SJCRH30 (cell line): Measurements from ENCODE around the gene LRRFIP2. TPM values are rescaled to one million over a fixed set of nuclear protein-coding genes. Genes with fewer than 3 reads are reported as not detected.
"Not testable (repeated sequence)": the region's sequence is repeated elsewhere in the genome, so short reads cannot be mapped to it uniquely, and the experiment has no call there.

ENCODE experiments used
- DNase-seq, 2 experiments: peaks; one replicate each; pipeline ENCODE4 v3.0.0-alpha.2; 2015 to 2020
- H3K27ac ChIP-seq: fragments of 250-450 bp; sonication (Bioruptor Pico); 2 replicates; pipeline ENCODE4 v1.5.1; 2020; ENCODE audit warnings: mild to moderate bottlenecking, moderate library complexity
- H3K27me3 ChIP-seq: fragments of 250-450 bp; sonication (Bioruptor Pico); 2 replicates; pipeline ENCODE4 v1.5.1; 2020; ENCODE audit warnings: mild to moderate bottlenecking, moderate library complexity
- H3K36me3 ChIP-seq: fragments of 250-450 bp; sonication (Bioruptor Pico); 2 replicates; pipeline ENCODE4 v1.5.1; 2020; ENCODE audit warnings: mild to moderate bottlenecking, moderate library complexity
- H3K4me1 ChIP-seq: fragments of 250-450 bp; sonication (Bioruptor Pico); 2 replicates; pipeline ENCODE4 v1.5.1; 2020; ENCODE audit warnings: mild to moderate bottlenecking, moderate library complexity
- H3K4me3 ChIP-seq: fragments of 250-450 bp; sonication (Bioruptor Pico); 2 replicates; pipeline ENCODE4 v1.5.1; 2020; ENCODE audit warnings: mild to moderate bottlenecking, moderate library complexity
- H3K9me3 ChIP-seq: fragments of 250-450 bp; sonication (Bioruptor Pico); replicated peaks from 2 replicates; pipeline ENCODE4 v1.5.1; 2020; ENCODE audit warnings: mild to moderate bottlenecking, moderate library complexity
- total RNA-seq: library from RNA; depleted of rRNA; stranded (reverse); fragments of >200 nt; shearing (Covaris generic); gene quantifications from 2 replicates; pipeline ENCODE4 v1.2.3, GENCODE V29; 2014; rRNA removed

LRRFIP2 gene, protein sequence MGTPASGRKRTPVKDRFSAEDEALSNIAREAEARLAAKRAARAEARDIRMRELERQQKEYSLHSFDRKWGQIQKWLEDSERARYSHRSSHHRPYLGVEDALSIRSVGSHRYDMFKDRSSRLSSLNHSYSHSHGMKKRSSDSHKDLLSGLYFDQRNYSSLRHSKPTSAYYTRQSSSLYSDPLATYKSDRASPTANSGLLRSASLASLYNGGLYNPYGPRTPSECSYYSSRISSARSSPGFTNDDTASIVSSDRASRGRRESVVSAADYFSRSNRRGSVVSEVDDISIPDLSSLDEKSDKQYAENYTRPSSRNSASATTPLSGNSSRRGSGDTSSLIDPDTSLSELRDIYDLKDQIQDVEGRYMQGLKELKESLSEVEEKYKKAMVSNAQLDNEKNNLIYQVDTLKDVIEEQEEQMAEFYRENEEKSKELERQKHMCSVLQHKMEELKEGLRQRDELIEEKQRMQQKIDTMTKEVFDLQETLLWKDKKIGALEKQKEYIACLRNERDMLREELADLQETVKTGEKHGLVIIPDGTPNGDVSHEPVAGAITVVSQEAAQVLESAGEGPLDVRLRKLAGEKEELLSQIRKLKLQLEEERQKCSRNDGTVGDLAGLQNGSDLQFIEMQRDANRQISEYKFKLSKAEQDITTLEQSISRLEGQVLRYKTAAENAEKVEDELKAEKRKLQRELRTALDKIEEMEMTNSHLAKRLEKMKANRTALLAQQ
- total RNA-seq = 29.1 and 34.5 TPM in 2 replicates

DNA sequence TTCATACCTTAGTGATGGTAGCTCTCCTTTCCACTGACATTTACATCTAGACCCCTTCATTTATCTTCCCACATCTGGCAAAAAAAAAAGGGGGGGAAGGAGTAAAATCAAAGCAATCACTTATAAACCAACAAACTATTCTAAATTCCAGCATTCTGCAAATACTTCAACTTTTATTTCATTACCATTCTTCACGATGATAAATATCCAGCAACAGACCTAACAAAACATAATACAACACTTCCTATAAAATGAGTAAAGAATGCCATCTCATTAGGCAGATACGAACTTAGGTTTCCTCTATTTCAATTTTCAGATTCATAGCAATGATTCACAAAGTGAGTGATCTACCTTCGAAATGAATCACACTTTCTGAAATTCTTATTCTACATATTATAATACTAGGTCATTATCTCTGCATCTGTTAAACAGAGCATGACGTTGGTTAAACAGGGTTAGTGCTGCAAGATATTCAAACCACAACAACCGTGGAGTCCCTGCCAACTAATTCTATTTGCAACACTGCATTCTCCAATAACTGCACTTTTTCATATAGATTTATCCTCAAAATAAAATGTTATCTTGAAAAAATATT lies at the start of gene LRRFIP2:
TSS of gene LRRFIP2 (minus strand) at position 51 of the 595 bp plus-strand sequence. CDS start 25,599 bp downstream, outside the sequence.
- peak within 1 kb of the TSS; percentile 96 for H3K27ac ChIP-seq
- H3K27me3 ChIP-seq = no peaks in the 10 kb centered on the region
- DNase-seq = no peak
- H3K9me3 ChIP-seq = no peaks in the 10 kb centered on the region
- H3K4me1 ChIP-seq = no peaks in the 10 kb centered on the region
- peaks cover 5% of the 10 kb centered on the region; the same call in 1 of the 2 replicates for H3K36me3 ChIP-seq
- H3K4me3 ChIP-seq = peak within 1 kb of the TSS; percentile 98

DNA sequence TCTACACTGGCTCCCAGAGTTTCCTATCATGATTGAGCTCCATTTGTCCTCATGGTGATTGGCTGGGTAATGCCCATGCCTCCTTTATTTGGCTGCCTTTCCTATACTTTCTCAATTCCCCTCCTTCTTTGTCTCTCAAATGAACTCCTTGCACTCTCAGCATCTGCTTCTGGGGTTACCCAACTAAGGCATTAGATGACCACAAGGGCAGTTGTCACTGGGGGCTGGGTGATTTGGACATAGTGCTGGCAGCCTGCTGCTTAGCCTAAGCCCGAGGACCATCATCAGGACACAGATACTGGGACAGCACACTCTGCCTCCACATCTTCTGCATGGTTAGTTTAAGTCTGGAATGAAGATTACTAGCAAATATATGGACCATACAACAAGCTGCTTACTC lies 49.2 kb upstream of the LRRFIP2 start:
- Histone ChIP-seq H3K9me3 (no peaks in the 10 kb centered on the region), H3K36me3 (no peaks in the 10 kb centered on the region), H3K4me3 (no peak overlapping the region), H3K4me1 (peaks cover 7% of the 10 kb centered on the region; the same call in 1 of the 2 replicates), H3K27me3 (no peaks in the 10 kb centered on the region), H3K27ac (no peak overlapping the region)
- no peak for DNase-seq

DNA sequence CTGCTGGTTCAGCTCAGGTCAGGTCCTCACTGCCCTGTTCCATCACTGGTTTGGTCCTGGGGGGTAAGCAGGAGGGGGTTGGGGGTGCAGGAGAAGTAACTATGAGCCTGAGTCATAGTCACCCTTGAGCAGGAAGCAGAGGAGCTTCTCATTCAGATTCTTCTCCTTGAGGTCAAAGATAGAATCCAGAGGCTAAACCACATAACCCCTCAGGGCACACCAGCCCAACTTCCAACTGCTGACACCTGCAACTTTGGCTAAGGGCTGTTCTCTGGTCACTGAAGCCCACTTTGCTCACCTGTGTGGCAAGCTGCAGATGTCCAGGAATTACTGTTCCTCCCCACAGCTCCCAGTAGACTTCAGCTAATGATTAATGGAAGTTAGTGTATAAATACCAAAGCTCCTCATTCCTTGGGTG lies 48.8 kb upstream of the LRRFIP2 start:
- no peaks in the 10 kb centered on the region for H3K9me3 ChIP-seq
- DNase-seq = peak in 1 of 2 experiments; percentile 18
- H3K27ac ChIP-seq = no peak overlapping the region
- no peak overlapping the region for H3K4me3 ChIP-seq
- H3K36me3 ChIP-seq = no peaks in the 10 kb centered on the region
- peaks cover 7% of the 10 kb centered on the region; the same call in 1 of the 2 replicates for H3K4me1 ChIP-seq
- no peaks in the 10 kb centered on the region for H3K27me3 ChIP-seq

DNA sequence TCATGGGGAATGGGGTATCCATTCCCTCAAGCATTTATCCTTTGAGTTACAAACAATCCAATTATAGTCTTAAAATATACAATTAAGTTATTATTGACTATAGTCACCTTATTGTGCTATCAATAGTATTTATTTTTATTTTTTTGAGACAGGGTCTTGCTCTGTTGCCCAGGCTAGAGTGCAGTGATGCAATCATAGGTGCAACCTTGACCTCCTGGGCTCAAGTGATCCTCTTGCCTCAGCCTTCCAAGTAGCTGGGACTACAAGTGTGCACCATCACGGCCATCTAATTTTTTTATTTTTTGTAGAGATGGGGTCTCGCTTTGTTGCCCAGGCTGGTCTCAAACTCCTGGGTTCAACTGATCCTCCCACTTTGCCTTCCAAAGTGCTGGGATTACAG lies 48.2 kb upstream of the LRRFIP2 start:
- H3K36me3 ChIP-seq, H3K9me3 ChIP-seq, H3K4me1 ChIP-seq, DNase-seq, H3K4me3 ChIP-seq, H3K27ac ChIP-seq, H3K27me3 ChIP-seq: not testable (repeated sequence)

DNA sequence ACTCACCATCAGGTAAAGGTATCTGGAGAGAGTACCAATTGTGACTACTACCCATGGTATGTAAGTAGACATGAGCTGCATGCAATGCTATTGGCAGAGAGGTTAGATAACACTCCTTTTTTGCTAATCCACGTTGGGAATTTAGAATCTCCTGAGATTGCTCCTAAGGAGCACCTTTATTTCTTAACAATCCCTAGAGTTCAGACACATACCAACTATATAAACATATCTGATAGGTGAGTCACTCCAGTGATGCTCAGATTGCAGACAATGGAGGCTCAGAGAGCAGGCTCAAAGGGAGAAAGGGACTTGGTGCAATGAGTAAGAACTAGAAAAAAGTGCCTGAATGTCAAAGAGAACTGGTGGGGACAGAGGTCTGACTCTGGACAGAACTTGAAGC lies 47.0 kb upstream of the LRRFIP2 start:
- Histone ChIP-seq H3K36me3 (no peaks in the 10 kb centered on the region), H3K4me3 (no peak overlapping the region), H3K4me1 (peaks cover 7% of the 10 kb centered on the region; the same call in 1 of the 2 replicates), H3K27me3 (no peaks in the 10 kb centered on the region), H3K9me3 (no peaks in the 10 kb centered on the region), H3K27ac (no peak overlapping the region)
- peak in 1 of 2 experiments; percentile 17 for DNase-seq

DNA sequence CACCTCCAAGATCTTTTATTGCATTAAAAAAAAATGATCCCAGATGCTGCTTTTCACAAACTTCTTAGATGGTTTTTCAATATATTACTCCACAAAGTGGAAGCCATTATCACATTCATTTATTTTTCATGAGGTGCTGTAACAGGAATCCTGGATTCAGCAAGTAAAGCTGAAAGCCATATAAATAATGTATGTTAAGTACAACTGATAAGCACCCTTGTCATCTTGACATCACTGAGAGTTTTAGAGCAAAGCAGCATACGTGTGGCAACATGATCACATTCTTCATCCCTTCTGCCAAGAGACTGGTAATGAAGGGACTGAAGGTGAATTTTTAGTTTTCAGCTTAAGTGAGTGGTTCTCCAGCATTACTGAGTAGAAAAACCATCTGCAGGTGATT lies 44.9 kb upstream of the LRRFIP2 start:
- Histone ChIP-seq H3K4me3 (no peak overlapping the region), H3K36me3 (no peaks in the 10 kb centered on the region), H3K27ac (no peak overlapping the region), H3K4me1 (peaks cover 7% of the 10 kb centered on the region; the same call in 1 of the 2 replicates), H3K9me3 (no peaks in the 10 kb centered on the region), H3K27me3 (no peaks in the 10 kb centered on the region)
- DNase-seq = no peak

DNA sequence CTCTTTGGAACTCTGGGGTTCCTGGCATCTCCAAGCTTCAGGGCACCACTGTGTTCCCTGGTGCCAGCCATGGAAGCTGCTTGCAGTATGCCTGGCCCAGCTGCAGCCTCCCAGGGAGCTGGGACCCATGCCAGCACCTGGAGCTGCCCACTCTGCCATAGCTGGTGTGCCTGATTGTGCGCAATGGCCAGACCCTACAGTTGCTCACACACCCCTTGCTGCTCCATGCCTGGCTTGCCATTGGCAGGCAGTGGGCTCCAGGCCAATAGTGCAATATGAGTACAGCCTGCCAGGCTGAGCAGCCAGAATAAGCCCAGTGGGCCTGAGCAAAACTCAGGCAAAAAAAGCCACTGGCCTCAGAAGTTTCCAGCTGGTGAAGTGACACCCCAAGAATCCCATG lies 43.8 kb upstream of the LRRFIP2 start:
- Histone ChIP-seq H3K4me3 (no peak overlapping the region), H3K27ac (no peak overlapping the region), H3K27me3 (no peaks in the 10 kb centered on the region), H3K36me3 (no peaks in the 10 kb centered on the region), H3K4me1 (peaks cover 7% of the 10 kb centered on the region; the same call in 1 of the 2 replicates), H3K9me3 (no peaks in the 10 kb centered on the region)
- DNase-seq = no peak

DNA sequence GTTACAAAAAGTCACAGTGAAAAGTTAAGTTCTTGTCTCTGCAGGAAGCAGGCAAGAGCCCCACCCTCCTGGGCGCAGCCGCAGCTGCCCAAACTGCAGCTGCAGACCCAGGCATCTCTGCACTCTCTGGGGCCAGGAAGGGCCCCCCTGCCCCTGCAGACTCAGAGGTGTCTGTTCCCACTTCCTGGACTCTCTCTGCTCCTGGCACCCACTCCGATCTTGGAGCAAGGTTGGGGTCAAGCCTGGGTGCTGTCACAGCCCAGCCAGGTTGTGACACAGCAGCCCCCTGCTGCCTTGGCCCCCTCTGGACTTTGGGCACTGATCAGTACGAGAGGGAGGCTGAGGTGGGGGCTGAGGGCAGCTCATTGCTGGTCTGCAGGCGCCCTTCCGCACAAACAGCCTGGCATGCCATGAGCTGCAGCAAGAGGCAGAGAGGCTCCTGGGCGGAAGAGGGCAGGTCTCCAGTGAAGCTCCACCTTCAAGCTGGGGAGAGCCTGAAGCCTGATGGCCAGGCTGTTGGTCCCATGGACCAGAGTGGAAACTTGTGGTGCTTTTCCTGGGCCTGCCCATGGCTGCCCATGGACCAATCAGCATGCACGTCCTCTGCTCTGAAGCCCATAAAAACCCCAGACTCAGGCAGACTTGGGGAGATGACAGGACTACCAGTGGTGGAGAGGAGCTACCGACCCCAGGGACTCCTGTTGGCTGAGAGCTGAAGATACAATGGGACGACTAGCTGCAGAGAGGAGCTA lies 42.9 kb upstream of the LRRFIP2 start:
- DNase-seq = no peak
- Histone ChIP-seq H3K4me3 (no peak overlapping the region), H3K27me3 (no peaks in the 10 kb centered on the region), H3K27ac (no peak overlapping the region), H3K9me3 (no peaks in the 10 kb centered on the region), H3K36me3 (no peaks in the 10 kb centered on the region), H3K4me1 (peaks cover 2% of the 10 kb centered on the region; the same call in 1 of the 2 replicates)

DNA sequence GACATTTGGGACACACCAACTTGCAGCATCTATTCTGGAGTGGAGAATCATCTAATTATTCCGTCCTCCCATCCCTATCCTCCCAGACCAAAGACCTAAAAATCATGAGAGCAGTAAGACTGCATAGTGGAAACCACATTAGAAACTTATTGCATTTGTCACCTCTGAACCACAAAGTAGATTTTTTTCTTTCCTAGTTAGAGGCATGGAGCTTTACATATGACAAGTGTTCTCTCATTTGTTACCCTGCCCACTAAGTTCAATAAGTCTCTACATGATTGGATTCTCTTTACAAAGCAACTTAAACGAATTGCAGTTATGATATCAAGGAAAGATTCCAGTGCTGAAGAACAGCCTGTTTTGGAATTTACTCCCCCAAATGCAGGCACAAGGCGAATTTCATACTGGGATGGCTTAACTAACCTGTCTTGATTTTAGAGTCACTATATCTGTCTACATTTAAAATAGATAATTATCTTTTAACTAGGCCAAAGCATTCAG lies 42.3 kb upstream of the LRRFIP2 start:
- DNase-seq = no peak
- no peak overlapping the region for H3K4me3 ChIP-seq
- H3K27me3 ChIP-seq = no peaks in the 10 kb centered on the region
- peaks cover 2% of the 10 kb centered on the region; the same call in 1 of the 2 replicates for H3K4me1 ChIP-seq
- no peaks in the 10 kb centered on the region for H3K9me3 ChIP-seq
- H3K36me3 ChIP-seq = no peaks in the 10 kb centered on the region
- no peak overlapping the region for H3K27ac ChIP-seq

DNA sequence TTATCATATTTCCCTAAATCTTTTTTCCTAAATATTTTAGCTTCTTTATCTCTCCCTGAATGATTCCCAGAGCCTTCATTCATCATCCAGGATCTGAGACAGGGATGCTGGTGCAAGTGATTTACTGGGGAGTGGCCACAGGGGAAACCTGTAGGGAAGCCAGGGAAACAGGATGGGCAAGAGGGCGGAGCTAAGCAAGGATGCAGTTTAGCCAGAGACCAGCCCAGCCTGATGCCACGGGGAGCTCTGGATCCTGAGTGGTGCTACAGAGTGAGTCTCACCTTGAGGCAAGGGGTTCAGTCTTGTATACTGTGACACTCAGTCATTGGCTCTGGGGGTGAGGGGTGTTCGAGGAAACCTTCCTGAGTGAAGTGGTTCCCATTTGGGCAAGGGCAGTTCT lies 39.7 kb upstream of the LRRFIP2 start:
- no peak for DNase-seq
- H3K27me3 ChIP-seq = no peaks in the 10 kb centered on the region
- no peak overlapping the region for H3K4me3 ChIP-seq
- H3K36me3 ChIP-seq = no peaks in the 10 kb centered on the region
- no peak overlapping the region for H3K27ac ChIP-seq
- no peaks in the 10 kb centered on the region for H3K4me1 ChIP-seq
- H3K9me3 ChIP-seq = no peaks in the 10 kb centered on the region

DNA sequence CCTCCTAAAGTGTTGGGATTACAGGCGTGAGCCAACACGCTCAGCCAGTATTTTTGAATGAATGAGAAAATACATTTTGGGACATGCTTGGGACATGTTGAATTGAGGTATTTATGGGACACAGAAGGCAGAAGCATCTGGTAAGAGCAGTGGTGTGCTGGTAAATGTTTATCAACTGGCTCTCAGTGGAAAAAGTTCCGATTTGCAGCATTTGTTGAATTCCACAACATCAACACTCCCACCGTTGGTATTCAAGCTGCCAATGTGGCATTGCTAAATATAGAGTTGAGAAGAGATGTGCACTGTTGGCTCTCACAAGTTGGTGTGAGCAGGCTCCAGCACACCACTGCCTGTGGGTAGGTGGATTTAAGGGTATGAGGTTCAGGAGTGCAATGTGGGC lies 35.8 kb upstream of the LRRFIP2 start:
- Histone ChIP-seq H3K36me3 (no peaks in the 10 kb centered on the region), H3K9me3 (no peaks in the 10 kb centered on the region), H3K4me1 (no peaks in the 10 kb centered on the region), H3K27ac (no peak overlapping the region), H3K4me3 (no peak overlapping the region), H3K27me3 (no peaks in the 10 kb centered on the region)
- no peak for DNase-seq

DNA sequence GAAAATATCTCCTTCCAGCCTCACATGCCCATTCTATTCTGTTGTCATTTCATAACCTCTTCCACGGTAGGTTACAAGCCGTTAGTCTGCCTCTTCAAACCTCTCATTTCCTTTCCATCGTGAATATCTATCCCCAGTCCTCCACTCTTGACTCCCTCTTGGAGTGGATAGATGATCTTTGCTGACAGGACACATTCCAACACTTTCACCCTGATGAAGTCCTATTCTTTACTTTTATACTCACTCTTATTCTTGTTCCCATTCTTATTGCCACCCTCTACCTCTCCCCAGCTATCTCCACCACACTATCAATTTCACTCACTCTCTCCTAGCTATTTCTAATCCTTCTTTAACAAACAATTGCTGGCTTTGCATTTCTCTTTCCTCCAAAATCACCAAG lies 34.2 kb upstream of the LRRFIP2 start:
- H3K36me3 ChIP-seq, H3K27ac ChIP-seq, H3K4me3 ChIP-seq, H3K9me3 ChIP-seq, H3K4me1 ChIP-seq, H3K27me3 ChIP-seq, DNase-seq: not testable (repeated sequence)

DNA sequence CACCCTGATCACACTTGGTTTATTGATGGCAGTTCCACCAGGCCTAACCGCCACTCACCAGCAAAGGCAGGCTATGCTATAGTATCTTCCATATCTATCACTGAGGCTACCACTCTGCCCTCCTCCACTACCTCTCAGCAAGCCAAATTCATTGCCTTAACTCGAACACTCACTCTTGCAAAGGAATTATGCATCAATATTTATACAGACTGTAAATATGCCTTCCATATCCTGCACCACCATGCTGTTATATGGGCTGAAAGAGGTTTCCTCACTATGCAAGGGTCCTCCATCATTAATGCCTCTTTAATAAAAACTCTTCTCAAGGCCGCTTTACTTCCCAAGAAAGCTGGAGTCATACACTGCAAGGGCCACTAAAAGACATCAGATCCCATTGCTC lies 33.6 kb upstream of the LRRFIP2 start:
- not testable (repeated sequence) for H3K9me3 ChIP-seq

DNA sequence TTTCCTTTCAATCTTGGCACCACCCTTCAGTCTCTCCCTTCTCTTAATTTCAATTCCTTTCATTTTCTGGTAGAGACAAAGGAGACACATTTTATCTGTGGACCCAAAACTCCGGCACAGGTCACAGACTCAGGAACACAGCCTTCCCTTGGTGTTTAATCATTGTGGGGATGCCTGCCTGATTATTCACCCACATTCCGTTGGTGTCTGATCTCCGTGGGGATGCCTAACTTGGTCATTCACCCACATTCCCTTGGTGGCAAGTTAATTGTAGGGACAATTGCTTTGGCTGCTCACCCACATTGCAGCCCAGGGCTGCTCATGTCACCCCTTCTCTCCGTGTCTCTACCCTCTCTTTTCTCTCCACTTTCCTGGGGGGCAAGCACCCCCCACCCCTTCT lies 31.7 kb upstream of the LRRFIP2 start:
- not testable (repeated sequence) for H3K4me3 ChIP-seq, H3K27me3 ChIP-seq, H3K4me1 ChIP-seq, H3K27ac ChIP-seq, H3K9me3 ChIP-seq, H3K36me3 ChIP-seq, DNase-seq

More for the DNA sequence above, 33.6 kb upstream of the LRRFIP2 start:
- H3K36me3 ChIP-seq, H3K27me3 ChIP-seq, H3K4me1 ChIP-seq, H3K27ac ChIP-seq, H3K4me3 ChIP-seq, DNase-seq: not testable (repeated sequence)
